ENCODE results near the gene TMEM150C. TPM values are rescaled to one million over a fixed set of nuclear protein-coding genes. Genes with fewer than 3 reads are reported as not detected.

TMEM150C gene
- total and polyA plus RNA-seq, 11 donors = 6.2 to 22.9 (median 12.6) TPM

DNA sequence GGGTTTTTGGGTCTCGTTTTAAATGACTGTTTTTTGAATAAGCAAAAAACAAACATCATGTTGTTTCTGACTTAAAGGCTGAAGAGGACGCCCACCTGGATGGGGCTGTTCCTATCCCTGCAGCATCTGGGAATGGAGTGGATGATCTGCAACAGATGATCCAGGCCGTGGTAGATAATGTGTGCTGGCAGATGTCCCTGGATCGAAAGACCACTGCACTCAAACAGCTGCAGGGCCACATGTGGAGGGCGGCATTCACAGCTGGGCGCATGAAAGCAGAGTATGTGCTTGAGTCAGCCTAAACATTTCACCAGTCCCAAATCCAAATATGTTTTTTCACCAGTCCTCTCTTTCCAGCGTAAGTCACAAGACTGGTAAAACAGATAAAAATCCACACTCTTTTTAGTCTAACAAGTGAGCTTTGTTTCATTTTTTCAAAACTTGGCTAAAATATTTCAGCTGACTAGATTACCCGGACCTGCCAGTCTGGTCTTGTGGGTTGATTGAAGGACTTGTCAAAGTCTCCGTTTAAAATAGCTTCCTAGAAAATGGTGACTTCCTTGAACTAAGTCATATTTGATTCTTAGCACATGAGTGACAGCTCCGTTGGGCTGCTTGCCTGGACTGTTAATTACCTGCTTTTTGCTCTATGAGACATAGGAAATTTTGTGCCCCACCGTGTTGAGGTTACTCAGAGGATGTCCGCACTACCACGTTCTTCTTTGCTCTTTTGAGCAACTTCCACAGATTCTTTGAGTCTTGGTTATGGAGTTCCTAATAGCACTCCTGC lies 110.6 kb downstream of the TMEM150C start:
- no peak overlapping the region for H3K4me3 ChIP-seq
- H3K27me3 ChIP-seq = no peaks in the 10 kb centered on the region
- no peaks in the 10 kb centered on the region for H3K9me3 ChIP-seq
- TF ChIP-seq POLR2A (IDR thresholded peaks at IDR 0.05) = no peak
- TF ChIP-seq, protein P1, sequence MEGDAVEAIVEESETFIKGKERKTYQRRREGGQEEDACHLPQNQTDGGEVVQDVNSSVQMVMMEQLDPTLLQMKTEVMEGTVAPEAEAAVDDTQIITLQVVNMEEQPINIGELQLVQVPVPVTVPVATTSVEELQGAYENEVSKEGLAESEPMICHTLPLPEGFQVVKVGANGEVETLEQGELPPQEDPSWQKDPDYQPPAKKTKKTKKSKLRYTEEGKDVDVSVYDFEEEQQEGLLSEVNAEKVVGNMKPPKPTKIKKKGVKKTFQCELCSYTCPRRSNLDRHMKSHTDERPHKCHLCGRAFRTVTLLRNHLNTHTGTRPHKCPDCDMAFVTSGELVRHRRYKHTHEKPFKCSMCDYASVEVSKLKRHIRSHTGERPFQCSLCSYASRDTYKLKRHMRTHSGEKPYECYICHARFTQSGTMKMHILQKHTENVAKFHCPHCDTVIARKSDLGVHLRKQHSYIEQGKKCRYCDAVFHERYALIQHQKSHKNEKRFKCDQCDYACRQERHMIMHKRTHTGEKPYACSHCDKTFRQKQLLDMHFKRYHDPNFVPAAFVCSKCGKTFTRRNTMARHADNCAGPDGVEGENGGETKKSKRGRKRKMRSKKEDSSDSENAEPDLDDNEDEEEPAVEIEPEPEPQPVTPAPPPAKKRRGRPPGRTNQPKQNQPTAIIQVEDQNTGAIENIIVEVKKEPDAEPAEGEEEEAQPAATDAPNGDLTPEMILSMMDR (IDR thresholded peaks at IDR 0.05) = no peak
- peaks cover 0 to 81% (median 72%) of the 10 kb centered on the region in 9 donors for H3K36me3 ChIP-seq
- WGBS, 4 donors = 81 to 89% (median 87%) methylated on average over 13 of the region's 13 CpGs
- no peak for ATAC-seq
- no peak for DNase-seq
- intact Hi-C loops (cut with DNase I) = no loop called here
- H3K4me1 ChIP-seq = no peaks in the 10 kb centered on the region
- H3K27ac ChIP-seq = no peak overlapping the region

GRCh38 chr4:82447886-82448285 lies 113.9 kb downstream of the TMEM150C start:
- intact Hi-C loops (cut with DNase I) = loop anchor here in 1 of 10 donors (5.0 kb wide), 1 partner anchor 429 kb away; no protein-coding TSS in a partner anchor
- no peak for ATAC-seq
- Histone ChIP-seq H3K4me1 (no peaks in the 10 kb centered on the region), H3K9me3 (no peaks in the 10 kb centered on the region), H3K27me3 (no peaks in the 10 kb centered on the region), H3K27ac (no peak overlapping the region), H3K36me3 (peaks cover 0 to 56% (median 46%) of the 10 kb centered on the region in 9 donors), H3K4me3 (no peak overlapping the region)
- no peak for TF ChIP-seq POLR2A (IDR thresholded peaks at IDR 0.05)
- TF ChIP-seq, protein P1 (IDR thresholded peaks at IDR 0.05) = no peak
- 89 to 100% (median 98%) methylated on average over 1 of the region's 1 CpG for WGBS, 4 donors
- DNase-seq = no peak

- Histone ChIP-seq H3K27me3 (no peaks in the 10 kb centered on the region), H3K36me3 (peaks cover 0 to 5% (median 0%) of the 10 kb centered on the region in 9 donors), H3K4me3 (no peak overlapping the region), H3K4me1 (no peaks in the 10 kb centered on the region), H3K9me3 (no peaks in the 10 kb centered on the region), H3K27ac (no peak overlapping the region)
- no peak for TF ChIP-seq POLR2A (IDR thresholded peaks at IDR 0.05)
- TF ChIP-seq, protein P1 (IDR thresholded peaks at IDR 0.05) = no peak
- WGBS, 4 donors = 87 to 100% (median 91%) methylated on average over 2 of the region's 2 CpGs
- intact Hi-C loops (cut with DNase I) = loop anchor here in 2 of 10 donors (10.0 kb wide), 2 partner anchors 154 to 576 kb away; partner anchors contain the start of gene LIN54 (in 1 of the 2)
- DNase-seq (no peak), ATAC-seq (no peak)
Measured at GRCh38 chr4:82439088-82439487, 122.7 kb downstream of the TMEM150C start.

GRCh38 chr4:82437285-82438005 lies 124.3 kb downstream of the TMEM150C start:
- no peaks in the 10 kb centered on the region for H3K9me3 ChIP-seq
- H3K27me3 ChIP-seq = no peaks in the 10 kb centered on the region
- intact Hi-C loops (cut with DNase I) = loop anchor here in 2 of 10 donors (10.0 kb wide), 2 partner anchors 153 to 577 kb away; partner anchors contain the start of gene LIN54 (in 1 of the 2)
- no peak overlapping the region for H3K4me3 ChIP-seq
- DNase-seq (no peak), ATAC-seq (no peak)
- 80 to 88% (median 82%) methylated on average over 4 of the region's 4 CpGs for WGBS, 4 donors
- TF ChIP-seq POLR2A (IDR thresholded peaks at IDR 0.05) = no peak
- TF ChIP-seq, protein P1 (IDR thresholded peaks at IDR 0.05) = no peak
- H3K4me1 ChIP-seq = peaks cover 0 to 11% (median 0%) of the 10 kb centered on the region in 12 donors
- H3K27ac ChIP-seq = no peak overlapping the region
- H3K36me3 ChIP-seq = peaks cover 0 to 5% (median 0%) of the 10 kb centered on the region in 9 donors

Data from heart left ventricle (tissue), 16 donors.